BLaER1 (cell line): ENCODE measurements around the gene NFIA.

Experiments
- H3K27ac ChIP-seq: shearing (Covaris generic); formaldehyde crosslinking; 2 replicates; pipeline ENCODE4 v1.8.1; 2022
- H3K27me3 ChIP-seq: shearing (Covaris generic); formaldehyde crosslinking; 2 replicates; pipeline ENCODE4 v1.8.1; 2022
- H3K36me3 ChIP-seq: shearing (Covaris generic); formaldehyde crosslinking; 2 replicates; pipeline ENCODE4 v1.8.1; 2022
- H3K4me1 ChIP-seq: shearing (Covaris generic); formaldehyde crosslinking; 2 replicates; pipeline ENCODE4 v1.8.1; 2022
- H3K4me2 ChIP-seq: shearing (Covaris generic); formaldehyde crosslinking; 2 replicates; pipeline ENCODE4 v1.8.1; 2022
- H3K4me3 ChIP-seq: shearing (Covaris generic); formaldehyde crosslinking; 2 replicates; pipeline ENCODE4 v1.8.1; 2022
- H3K9ac ChIP-seq: shearing (Covaris generic); formaldehyde crosslinking; 2 replicates; pipeline ENCODE4 v1.8.1; 2022
- H3K9me3 ChIP-seq: shearing (Covaris generic); formaldehyde crosslinking; 2 replicates; pipeline ENCODE4 v1.8.1; 2022
- H4K20me1 ChIP-seq: shearing (Covaris generic); formaldehyde crosslinking; 2 replicates; pipeline ENCODE4 v1.8.1; 2022
- Cebpa-rat ChIP-seq: shearing (Covaris generic); IDR thresholded peaks from 2 replicates; pipeline ENCODE4 v1.8.1; 2022

Gene NFIA

DNA sequence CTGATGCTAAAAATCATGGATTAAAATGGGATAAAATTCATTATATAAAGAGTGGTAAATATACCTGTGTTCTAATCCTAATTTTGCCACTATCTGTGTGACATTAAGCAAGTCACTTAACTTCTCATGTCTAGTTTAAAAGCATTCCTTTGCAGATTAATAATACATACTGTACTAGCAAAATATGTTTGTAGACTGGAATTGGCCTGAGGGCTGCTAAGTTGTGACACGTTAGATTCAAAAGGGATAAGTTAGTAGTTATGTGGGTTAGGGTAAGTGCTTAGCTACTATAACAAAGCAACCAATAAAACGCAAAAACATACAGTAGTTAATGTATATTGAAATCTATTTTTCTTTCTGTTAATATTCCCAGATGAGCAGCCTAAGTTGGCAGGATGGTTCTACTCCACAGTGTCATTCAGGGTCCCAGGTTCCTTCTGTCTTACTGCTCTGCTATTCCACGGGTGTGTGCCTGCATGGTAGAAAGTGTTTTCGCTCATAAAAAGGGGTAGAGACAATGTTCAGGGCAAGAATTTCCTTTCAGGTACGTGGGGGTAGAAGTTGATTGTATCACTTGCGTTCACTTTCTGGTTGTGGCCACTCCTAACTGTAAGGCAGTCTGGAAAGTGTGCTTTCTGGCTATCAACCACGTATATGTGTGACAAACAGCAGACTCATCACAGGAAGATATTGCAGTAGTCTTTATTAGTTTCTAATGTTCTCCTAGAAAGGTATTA lies 239.8 kb downstream of the NFIA start:
- Histone ChIP-seq H3K4me2 (no peak overlapping the region), H4K20me1 (no peaks in the 10 kb centered on the region), H3K27ac (no peak overlapping the region), H3K9me3 (no peaks in the 10 kb centered on the region), H3K27me3 (no peaks in the 10 kb centered on the region), H3K9ac (no peak overlapping the region), H3K4me3 (no peak overlapping the region), H3K4me1 (no peaks in the 10 kb centered on the region), H3K36me3 (no peaks in the 10 kb centered on the region)
- TF ChIP-seq Cebpa-rat = no peak

DNA sequence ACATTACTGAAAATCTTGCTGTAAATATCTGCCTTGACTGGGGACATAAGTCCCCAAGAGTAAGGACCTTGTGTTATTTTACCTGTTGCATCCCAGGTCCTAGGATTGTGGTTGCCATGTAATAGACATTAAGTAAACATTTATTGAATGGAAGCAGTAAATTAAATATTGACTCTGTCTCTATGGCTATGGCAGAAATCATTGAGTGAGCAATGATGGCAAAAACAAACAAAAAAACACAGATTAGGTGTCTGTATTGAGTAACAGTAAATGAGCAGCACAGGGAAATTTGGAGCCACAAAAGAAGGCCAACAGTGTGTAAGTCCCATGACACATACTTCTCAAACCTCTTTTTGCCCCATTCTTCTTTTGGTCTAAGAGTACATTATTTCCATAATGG lies 240.4 kb downstream of the NFIA start:
- Histone ChIP-seq H3K27ac (no peak overlapping the region), H3K4me2 (no peak overlapping the region), H4K20me1 (no peaks in the 10 kb centered on the region), H3K9ac (no peak overlapping the region), H3K4me3 (no peak overlapping the region), H3K36me3 (no peaks in the 10 kb centered on the region), H3K9me3 (no peaks in the 10 kb centered on the region), H3K4me1 (no peaks in the 10 kb centered on the region), H3K27me3 (no peaks in the 10 kb centered on the region)
- no peak for TF ChIP-seq Cebpa-rat

DNA sequence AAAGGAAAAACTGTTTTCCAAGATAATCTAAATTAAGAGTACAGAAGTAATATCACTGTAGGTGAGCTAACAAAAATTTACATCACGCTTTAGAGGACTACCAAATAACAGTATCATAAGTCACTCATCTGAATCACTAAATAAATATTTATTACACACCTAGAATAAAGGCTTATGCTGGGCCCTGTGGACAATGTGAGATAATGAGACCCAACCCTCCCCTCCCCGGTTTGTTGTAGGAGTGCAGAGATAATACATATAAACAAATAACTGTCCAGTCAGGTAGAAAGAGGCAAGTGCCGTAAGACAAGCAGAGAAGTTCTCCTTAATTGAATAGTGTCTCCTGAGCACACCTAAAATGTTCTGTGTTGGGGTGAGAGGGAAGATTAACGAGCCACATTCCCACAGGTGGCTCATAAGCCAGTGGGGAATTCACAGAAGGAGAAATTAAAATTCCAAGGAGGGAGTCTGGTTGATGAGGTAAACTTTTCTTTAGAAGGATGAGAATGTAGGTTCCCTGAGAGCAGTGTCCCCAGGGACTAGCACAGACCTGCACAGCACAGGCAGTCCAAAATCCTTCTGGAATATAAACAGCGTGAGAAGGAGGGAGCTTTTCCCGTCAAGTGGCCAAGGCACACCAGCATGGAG lies 241.4 kb downstream of the NFIA start:
- no peaks in the 10 kb centered on the region for H3K9me3 ChIP-seq
- H3K4me3 ChIP-seq = no peak overlapping the region
- H3K27ac ChIP-seq = no peak overlapping the region
- H4K20me1 ChIP-seq = no peaks in the 10 kb centered on the region
- H3K27me3 ChIP-seq = no peaks in the 10 kb centered on the region
- TF ChIP-seq Cebpa-rat = no peak
- no peaks in the 10 kb centered on the region for H3K4me1 ChIP-seq
- H3K36me3 ChIP-seq = no peaks in the 10 kb centered on the region
- H3K4me2 ChIP-seq = no peak overlapping the region
- no peak overlapping the region for H3K9ac ChIP-seq

DNA sequence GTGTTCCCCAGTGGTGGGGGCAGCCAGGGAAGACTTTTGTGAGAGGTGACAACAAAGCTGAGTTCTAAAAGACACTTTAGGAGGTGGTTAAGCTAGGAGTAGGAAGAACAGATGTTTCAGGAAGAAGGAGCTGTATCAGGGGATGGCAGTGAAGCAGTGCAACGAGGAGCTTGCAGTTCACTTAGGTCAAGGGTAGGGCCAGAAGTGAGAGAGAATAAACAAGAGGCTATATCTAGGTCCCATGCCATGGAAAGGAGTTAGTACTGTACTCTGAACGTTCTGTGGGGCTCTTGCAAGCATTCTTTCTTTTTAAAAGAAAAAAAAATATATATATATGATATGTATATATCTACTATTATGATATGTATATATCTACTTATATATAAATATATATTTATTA lies 244.4 kb downstream of the NFIA start:
- H4K20me1 ChIP-seq = no peaks in the 10 kb centered on the region
- no peaks in the 10 kb centered on the region for H3K9me3 ChIP-seq
- H3K36me3 ChIP-seq = no peaks in the 10 kb centered on the region
- no peak for TF ChIP-seq Cebpa-rat
- no peak overlapping the region for H3K4me2 ChIP-seq
- H3K4me3 ChIP-seq = no peak overlapping the region
- no peaks in the 10 kb centered on the region for H3K4me1 ChIP-seq
- no peaks in the 10 kb centered on the region for H3K27me3 ChIP-seq
- H3K27ac ChIP-seq = no peak overlapping the region
- no peak overlapping the region for H3K9ac ChIP-seq

DNA sequence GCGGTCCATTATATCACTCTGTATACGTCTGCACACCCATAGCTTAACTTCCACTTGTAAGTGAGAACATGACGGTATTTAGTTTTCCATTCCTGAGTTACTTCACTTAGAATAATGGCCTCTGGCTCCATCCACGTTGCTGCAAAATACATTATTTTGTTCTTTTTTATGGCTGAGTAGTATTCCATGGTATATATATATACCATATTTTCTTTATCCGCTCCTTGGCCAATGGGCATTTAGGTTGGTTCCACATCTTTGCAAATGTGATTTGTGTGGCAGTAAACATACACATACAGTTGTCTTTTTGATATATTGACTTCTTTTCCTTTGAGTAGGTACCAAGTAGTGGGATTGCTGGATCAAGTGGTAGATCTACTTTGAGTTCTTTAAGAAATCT lies 245.1 kb downstream of the NFIA start:
- Histone ChIP-seq H4K20me1 (no peaks in the 10 kb centered on the region), H3K27me3 (no peaks in the 10 kb centered on the region), H3K36me3 (no peaks in the 10 kb centered on the region), H3K9ac (no peak overlapping the region), H3K4me3 (no peak overlapping the region), H3K4me1 (no peaks in the 10 kb centered on the region), H3K27ac (no peak overlapping the region), H3K4me2 (no peak overlapping the region), H3K9me3 (no peaks in the 10 kb centered on the region)
- no peak for TF ChIP-seq Cebpa-rat

DNA sequence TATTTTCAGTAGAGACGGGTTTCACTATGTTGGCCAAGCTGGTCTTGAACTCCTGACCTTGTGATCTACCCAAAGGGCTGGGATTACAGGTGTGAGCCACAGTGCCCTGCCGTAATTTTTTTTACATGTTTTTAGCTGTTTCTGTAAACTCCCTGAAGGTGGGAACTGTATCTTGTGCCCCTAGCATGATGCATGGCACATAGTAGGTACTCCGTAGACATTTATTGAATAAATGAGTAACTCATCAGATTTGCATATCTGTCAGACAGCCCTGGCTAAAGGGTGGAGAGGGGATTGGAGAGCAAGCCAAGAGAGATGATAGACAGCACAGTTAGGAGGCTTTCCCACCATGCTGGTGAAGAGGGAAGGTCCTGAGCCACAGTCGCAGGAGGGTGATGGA lies 247.2 kb downstream of the NFIA start:
- H3K36me3 ChIP-seq = no peaks in the 10 kb centered on the region
- no peak for TF ChIP-seq Cebpa-rat
- no peaks in the 10 kb centered on the region for H4K20me1 ChIP-seq
- no peak overlapping the region for H3K9ac ChIP-seq
- no peak overlapping the region for H3K27ac ChIP-seq
- no peaks in the 10 kb centered on the region for H3K4me1 ChIP-seq
- no peaks in the 10 kb centered on the region for H3K9me3 ChIP-seq
- no peak overlapping the region for H3K4me2 ChIP-seq
- H3K4me3 ChIP-seq = no peak overlapping the region
- H3K27me3 ChIP-seq = no peaks in the 10 kb centered on the region

DNA sequence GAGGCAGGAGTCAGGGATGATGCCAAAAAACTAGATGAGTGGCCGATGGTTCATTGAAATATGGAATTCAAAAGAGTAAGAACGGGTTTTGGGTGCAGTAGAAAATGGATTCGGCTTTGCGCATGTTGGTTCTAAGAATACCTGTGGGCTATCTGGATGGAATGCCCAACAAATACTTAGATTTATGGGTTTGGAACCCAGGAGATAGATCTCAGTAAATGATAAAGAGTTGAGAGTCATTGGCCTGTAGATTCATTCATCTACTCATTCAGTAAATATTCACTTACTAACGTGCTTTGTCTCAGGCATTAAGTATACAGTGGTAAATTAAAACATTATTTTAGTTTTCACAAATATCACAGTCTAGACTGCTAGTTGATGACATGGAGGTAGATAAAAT lies 247.7 kb downstream of the NFIA start:
- Histone ChIP-seq H3K9me3 (no peaks in the 10 kb centered on the region), H3K4me1 (no peaks in the 10 kb centered on the region), H3K27ac (no peak overlapping the region), H3K4me3 (no peak overlapping the region), H3K9ac (no peak overlapping the region), H3K36me3 (no peaks in the 10 kb centered on the region), H3K27me3 (no peaks in the 10 kb centered on the region), H3K4me2 (no peak overlapping the region), H4K20me1 (no peaks in the 10 kb centered on the region)
- TF ChIP-seq Cebpa-rat = no peak

DNA sequence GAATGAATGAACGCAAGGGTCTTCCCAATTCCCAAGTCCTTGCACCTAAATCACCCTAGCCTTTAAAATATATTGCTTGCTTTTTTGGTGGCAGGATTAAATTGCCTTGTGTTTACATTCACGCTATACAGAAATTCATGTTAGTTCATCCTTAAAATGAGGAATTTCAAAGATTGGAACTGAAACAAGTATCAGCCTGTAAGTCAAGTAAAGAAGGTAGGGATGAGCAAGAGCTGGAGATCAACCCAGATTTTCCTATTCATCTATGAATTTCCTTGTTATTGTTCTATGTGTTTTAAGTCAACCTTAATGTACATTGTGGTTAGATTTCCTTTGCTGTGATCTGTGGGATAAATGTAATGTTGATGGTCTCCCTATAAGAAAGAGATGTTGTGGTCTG lies 248.2 kb downstream of the NFIA start:
- Histone ChIP-seq H3K4me2 (no peak overlapping the region), H3K9ac (no peak overlapping the region), H3K27me3 (no peaks in the 10 kb centered on the region), H3K4me1 (no peaks in the 10 kb centered on the region), H3K9me3 (no peaks in the 10 kb centered on the region), H3K36me3 (no peaks in the 10 kb centered on the region), H3K4me3 (no peak overlapping the region), H3K27ac (no peak overlapping the region), H4K20me1 (no peaks in the 10 kb centered on the region)
- TF ChIP-seq Cebpa-rat = no peak

DNA sequence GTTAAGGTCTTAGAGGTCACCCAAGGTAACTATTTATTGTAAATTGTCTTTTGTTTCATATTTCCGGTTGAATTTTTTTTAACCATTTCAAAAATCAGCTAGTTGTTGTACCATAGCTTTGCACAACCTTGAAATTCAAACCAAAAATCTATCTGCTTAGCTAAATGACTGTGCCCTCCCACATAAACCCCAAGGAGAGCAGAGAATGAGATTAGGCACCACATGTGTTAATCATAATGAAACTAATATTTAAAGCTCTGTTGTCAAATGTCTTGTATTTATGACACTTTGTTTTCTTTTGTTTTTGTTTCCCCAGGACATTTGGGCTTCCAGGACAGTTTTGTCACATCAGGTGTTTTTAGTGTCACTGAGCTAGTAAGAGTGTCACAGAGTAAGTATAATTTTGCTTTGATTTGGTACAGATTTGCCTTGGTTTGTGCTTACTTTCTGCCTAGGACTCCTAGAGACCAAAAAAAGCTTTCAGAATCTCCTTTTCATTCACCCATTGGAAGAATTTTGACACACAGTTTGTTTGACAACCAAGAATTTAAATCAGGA lies 249.9 kb downstream of the NFIA start:
- no peaks in the 10 kb centered on the region for H3K4me1 ChIP-seq
- no peak overlapping the region for H3K4me3 ChIP-seq
- no peaks in the 10 kb centered on the region for H4K20me1 ChIP-seq
- no peak overlapping the region for H3K4me2 ChIP-seq
- H3K27ac ChIP-seq = no peak overlapping the region
- no peaks in the 10 kb centered on the region for H3K9me3 ChIP-seq
- no peaks in the 10 kb centered on the region for H3K36me3 ChIP-seq
- TF ChIP-seq Cebpa-rat = no peak
- no peaks in the 10 kb centered on the region for H3K27me3 ChIP-seq
- no peak overlapping the region for H3K9ac ChIP-seq

DNA sequence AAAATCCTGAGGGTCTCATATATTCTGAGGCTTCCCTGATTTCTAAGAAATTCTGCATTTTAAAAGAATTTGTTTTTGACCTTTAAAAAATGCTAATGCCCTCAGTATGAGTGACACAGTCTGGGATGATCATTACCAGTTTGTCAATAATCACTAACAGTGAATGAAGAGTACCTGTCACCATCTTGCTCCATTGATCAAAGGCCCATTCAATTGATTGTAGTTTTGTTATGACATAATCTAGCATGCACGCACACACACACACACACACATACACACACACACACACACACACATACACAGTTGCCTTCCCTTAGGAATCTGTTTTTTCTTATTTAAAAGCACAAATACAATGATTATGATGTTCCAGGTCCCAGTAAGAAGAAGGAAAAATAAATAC lies 250.4 kb downstream of the NFIA start:
- Histone ChIP-seq H3K36me3 (no peaks in the 10 kb centered on the region), H3K4me3 (no peak overlapping the region), H3K4me1 (no peaks in the 10 kb centered on the region), H4K20me1 (no peaks in the 10 kb centered on the region), H3K27me3 (no peaks in the 10 kb centered on the region), H3K9me3 (no peaks in the 10 kb centered on the region), H3K9ac (no peak overlapping the region), H3K27ac (no peak overlapping the region), H3K4me2 (no peak overlapping the region)
- TF ChIP-seq Cebpa-rat = no peak
